K562 (cell line): Measurements from ENCODE around the gene PRDM10. TPM values are rescaled to one million over a fixed set of nuclear protein-coding genes. Genes with fewer than 3 reads are reported as not detected.
"Not testable (repeated sequence)": the region's sequence is repeated elsewhere in the genome, so short reads cannot be mapped to it uniquely, and the experiment has no call there.

Experiments used
- ATAC-seq: fragments of 200-7000 bp; cut with Tn5 transposase; 3 replicates; pipeline ENCODE4 v1.9.1; 2020; ENCODE audit warnings: moderate library complexity
- BruUV-seq: library from RNA; stranded (reverse); fragments of 400-500 nt; replicated peaks from 2 replicates; lab custom pipeline; 2021; lab: Mats Ljungman, UMichigan
- CTCF ChIA-PET: fragments of 300-600 bp; formaldehyde crosslinking; extraction: SDS; loops from one replicate; lab custom pipeline; 2021; ENCODE audit warnings: low intra/inter-chr PET ratio; lab: Yijun Ruan, JAX
- POLR2A ChIA-PET: fragments of 300-600, 350-650 bp; sonication (Branson Sonifier 250); formaldehyde crosslinking; extraction: SDS; loops from one replicate; lab custom pipeline; 2021; ENCODE audit warnings: antibody characterized with exemption, inconsistent platforms; lab: Yijun Ruan, JAX
- DNase-seq, 4 experiments: peaks; one replicate each; pipeline versions ENCODE4 v3.0.0 to v3.0.0-alpha.2; 2011 to 2018; ENCODE audit warnings: low spot score in 3 of 4, mixed read lengths in 3 of 4; ENCODE audit errors: extremely low read depth in 1 of 4
- FAIRE-seq: peaks from 2 replicates; lab custom pipeline; 2011; peaks lifted over from hg19 to GRCh38; lab: Jason Lieb, UNC
- H2AFZ ChIP-seq: 2 replicates; pipeline ENCODE4 v1.6.0; 2011; ENCODE audit warnings: low read depth, low read length, control low read depth, inconsistent platforms
- H3K27ac ChIP-seq: fragments of 200-600 bp; 3 replicates; pipeline ENCODE4 v1.8.0; 2011; ENCODE audit warnings: low read depth, mild to moderate bottlenecking, control low read depth, inconsistent platforms, low read length, moderate library complexity, mixed read lengths; ENCODE audit errors: extremely low read depth
- H3K27me3 ChIP-seq, 2 experiments: fragments of 300-600 bp in 1 of 2; 2 replicates in 1 of 2; 3 replicates in 1 of 2; pipeline versions ENCODE4 v1.6.0 to v1.8.0; 2011; ENCODE audit warnings: inconsistent platforms in 2 of 2, low read length in 2 of 2, mild to moderate bottlenecking in 1 of 2, mixed read lengths in 1 of 2, moderate library complexity in 1 of 2; ENCODE audit not compliant: control insufficient read depth in 2 of 2, insufficient read depth in 2 of 2
- H3K36me3 ChIP-seq: fragments of 300-600 bp; 3 replicates; pipeline ENCODE4 v1.8.0; 2011; ENCODE audit warnings: mild to moderate bottlenecking, low read length, inconsistent platforms; ENCODE audit not compliant: control insufficient read depth, insufficient read depth
- H3K4me1 ChIP-seq, 2 experiments: fragments of 200-600 bp in 1 of 2; replicated peaks in 1 of 2; 2 replicates in 1 of 2; 3 replicates in 1 of 2; pipeline versions ENCODE4 v1.5.1 to v1.8.0; 2011; ENCODE audit warnings: inconsistent platforms in 2 of 2, low read length in 2 of 2, mild to moderate bottlenecking in 1 of 2, mixed read lengths in 1 of 2, moderate library complexity in 1 of 2; ENCODE audit not compliant: control insufficient read depth in 2 of 2, insufficient read depth in 2 of 2
- H3K4me2 ChIP-seq: 2 replicates; pipeline ENCODE4 v1.6.1; 2011; ENCODE audit warnings: low read length, control low read depth, inconsistent platforms, mixed read lengths; ENCODE audit not compliant: insufficient read depth
- H3K4me3 ChIP-seq: fragments of 200-600 bp; sonication (generic), shearing (Covaris generic); 2 replicates; pipeline ENCODE4 v1.5.1; 2016; ENCODE audit warnings: control low read depth, inconsistent platforms
- H3K79me2 ChIP-seq: fragments of 200-600 bp; 3 replicates; pipeline ENCODE4 v1.8.0; 2011; ENCODE audit warnings: low read length, inconsistent platforms; ENCODE audit not compliant: control insufficient read depth, insufficient read depth
- H3K9ac ChIP-seq, 2 experiments: 2 replicates each; pipeline versions ENCODE4 v1.6.0 to v1.6.1; 2011; ENCODE audit warnings: low read depth in 2 of 2, low read length in 2 of 2, control low read depth in 1 of 2, inconsistent platforms in 1 of 2, mild to moderate bottlenecking in 1 of 2, mixed read lengths in 1 of 2; ENCODE audit not compliant: insufficient read depth in 1 of 2
- H3K9me1 ChIP-seq: one replicate; pipeline ENCODE4 v1.6.0; 2011; ENCODE audit warnings: inconsistent platforms, mild to moderate bottlenecking, low read length, moderate library complexity; ENCODE audit not compliant: control insufficient read depth, insufficient read depth
- H3K9me3 ChIP-seq: replicated peaks from 2 replicates; pipeline ENCODE4 v1.5.1; 2011; ENCODE audit warnings: low read depth, low read length, inconsistent platforms; ENCODE audit not compliant: control insufficient read depth, insufficient read depth
- H4K20me1 ChIP-seq: replicated peaks from 2 replicates; pipeline ENCODE4 v1.6.1; 2011; ENCODE audit warnings: low read length, inconsistent platforms, mixed read lengths; ENCODE audit not compliant: control insufficient read depth, insufficient read depth
- ATF7 ChIP-seq: fragments of 450-650 bp; IDR thresholded peaks from 2 replicates; pipeline ENCODE4 v1.7.1; 2014; ENCODE audit warnings: mild to moderate bottlenecking, moderate library complexity
- ZFP30 ChIP-seq: fragments of 250-450 bp; sonication (Bioruptor Pico); IDR thresholded peaks from 2 replicates; pipeline ENCODE4 v1.8.0; 2022; ENCODE audit warnings: moderate library complexity, mild to moderate bottlenecking, inconsistent platforms, borderline replicate concordance
- ZNF274 ChIP-seq: IDR thresholded peaks from 2 replicates; pipeline ENCODE4 v1.6.1; 2011; ENCODE audit warnings: low read depth, mild to moderate bottlenecking, low read length, moderate library complexity, borderline replicate concordance
- WGBS: fragments of 100-300 bp; shearing (Covaris generic); methylation state at CpG from one replicate; pipeline ENCODE4 v1.1.6; 2016; ENCODE audit warnings: low coverage, mixed read lengths; ENCODE audit not compliant: insufficient coverage; ENCODE audit errors: missing lambda C conversion rate; 5-methylcytosine and 5-hydroxymethylcytosine counted together
- in situ Hi-C: fragments of 300-500 bp; cut with MboI; formaldehyde crosslinking; loops from 4 replicates; pipeline ENCODE4 v1.15.0; 2018; ENCODE audit warnings: inconsistent platforms, mixed read lengths
- intact Hi-C: fragments of 100-400 bp; cut with micrococcal nuclease; formaldehyde crosslinking; loops from 2 replicates; pipeline ENCODE4 v1.14.2; 2022
- polyA plus RNA-seq, 8 experiments: library from polyadenylated mRNA; depleted of rRNA in 4 of 8; stranded (reverse) in 5 of 8; unstranded in 3 of 8; fragments of >200 nt; fragmentation: Nextera tagmentation in 2 of 8; fragmentation: Illumina TruSeq in 1 of 8; extraction: Ambion mirVana in 2 of 8; extraction: Trizol in 1 of 8; gene quantifications; 2 replicates each; pipeline versions ENCODE4 v1.2.1 to v1.2.3, GENCODE V29; 2011 to 2014; ENCODE audit warnings: inconsistent platforms in 1 of 8, missing spikeins in 1 of 8
- total RNA-seq, 7 experiments: library from RNA; depleted of rRNA in 6 of 7; stranded (reverse); fragments of >200 nt in 6 of 7; fragmentation: Illumina TruSeq in 2 of 7; extraction: Trizol in 2 of 7; gene quantifications; 2 replicates each; pipeline versions ENCODE4 v1.2.1 to v1.2.3, GENCODE V29; 2011 to 2021; ENCODE audit warnings: low replicate concordance in 1 of 7
- TF ChIP-seq, protein P1 (sequence below), 2 experiments: fragments of 450-650 bp; IDR thresholded peaks; 2 replicates each; pipeline ENCODE4 v1.6.1; 2016; ENCODE audit warnings: mild to moderate bottlenecking in 2 of 2, borderline replicate concordance in 1 of 2, low read depth in 1 of 2, moderate library complexity in 1 of 2
- TF ChIP-seq, protein P2 (sequence below): sonication (generic); formaldehyde crosslinking; IDR thresholded peaks from 2 replicates; pipeline ENCODE4 v1.8.1; 2023; ENCODE audit warnings: mild to moderate bottlenecking, missing genetic modification reagents
- TF ChIP-seq, protein P3 (sequence below): fragments of 450-650 bp; formaldehyde crosslinking; IDR thresholded peaks from 2 replicates; pipeline ENCODE4 v1.4.0; 2022; ENCODE audit warnings: mild to moderate bottlenecking, moderate library complexity

Gene PRDM10
- total and polyA plus RNA-seq, 9 of the 15 experiments (the other 6 are each of a cell fraction or from before 2014, with no cell fraction given), result 0.89 to 9.3 (median 4.5) TPM

DNA sequence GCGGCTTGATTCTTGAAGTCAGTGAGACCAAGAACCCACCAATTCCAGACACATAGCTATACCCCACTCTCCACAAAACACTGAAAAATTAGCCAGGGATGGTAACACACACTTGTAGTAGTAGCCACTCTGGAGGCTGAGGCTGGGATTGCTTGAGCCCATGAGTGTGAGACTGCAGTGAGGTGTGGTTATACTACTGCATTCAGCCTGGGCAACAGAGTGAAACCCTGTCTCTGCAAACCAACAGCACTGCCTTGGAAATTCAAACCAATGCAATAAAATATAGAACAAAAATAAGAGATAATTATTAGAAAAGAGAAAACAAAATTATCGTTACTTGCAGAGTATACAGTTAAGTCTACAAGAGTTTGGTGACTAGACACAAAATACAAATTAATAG, 20.2 kb upstream of the PRDM10 start (continued):
- TF ChIP-seq, protein P1, sequence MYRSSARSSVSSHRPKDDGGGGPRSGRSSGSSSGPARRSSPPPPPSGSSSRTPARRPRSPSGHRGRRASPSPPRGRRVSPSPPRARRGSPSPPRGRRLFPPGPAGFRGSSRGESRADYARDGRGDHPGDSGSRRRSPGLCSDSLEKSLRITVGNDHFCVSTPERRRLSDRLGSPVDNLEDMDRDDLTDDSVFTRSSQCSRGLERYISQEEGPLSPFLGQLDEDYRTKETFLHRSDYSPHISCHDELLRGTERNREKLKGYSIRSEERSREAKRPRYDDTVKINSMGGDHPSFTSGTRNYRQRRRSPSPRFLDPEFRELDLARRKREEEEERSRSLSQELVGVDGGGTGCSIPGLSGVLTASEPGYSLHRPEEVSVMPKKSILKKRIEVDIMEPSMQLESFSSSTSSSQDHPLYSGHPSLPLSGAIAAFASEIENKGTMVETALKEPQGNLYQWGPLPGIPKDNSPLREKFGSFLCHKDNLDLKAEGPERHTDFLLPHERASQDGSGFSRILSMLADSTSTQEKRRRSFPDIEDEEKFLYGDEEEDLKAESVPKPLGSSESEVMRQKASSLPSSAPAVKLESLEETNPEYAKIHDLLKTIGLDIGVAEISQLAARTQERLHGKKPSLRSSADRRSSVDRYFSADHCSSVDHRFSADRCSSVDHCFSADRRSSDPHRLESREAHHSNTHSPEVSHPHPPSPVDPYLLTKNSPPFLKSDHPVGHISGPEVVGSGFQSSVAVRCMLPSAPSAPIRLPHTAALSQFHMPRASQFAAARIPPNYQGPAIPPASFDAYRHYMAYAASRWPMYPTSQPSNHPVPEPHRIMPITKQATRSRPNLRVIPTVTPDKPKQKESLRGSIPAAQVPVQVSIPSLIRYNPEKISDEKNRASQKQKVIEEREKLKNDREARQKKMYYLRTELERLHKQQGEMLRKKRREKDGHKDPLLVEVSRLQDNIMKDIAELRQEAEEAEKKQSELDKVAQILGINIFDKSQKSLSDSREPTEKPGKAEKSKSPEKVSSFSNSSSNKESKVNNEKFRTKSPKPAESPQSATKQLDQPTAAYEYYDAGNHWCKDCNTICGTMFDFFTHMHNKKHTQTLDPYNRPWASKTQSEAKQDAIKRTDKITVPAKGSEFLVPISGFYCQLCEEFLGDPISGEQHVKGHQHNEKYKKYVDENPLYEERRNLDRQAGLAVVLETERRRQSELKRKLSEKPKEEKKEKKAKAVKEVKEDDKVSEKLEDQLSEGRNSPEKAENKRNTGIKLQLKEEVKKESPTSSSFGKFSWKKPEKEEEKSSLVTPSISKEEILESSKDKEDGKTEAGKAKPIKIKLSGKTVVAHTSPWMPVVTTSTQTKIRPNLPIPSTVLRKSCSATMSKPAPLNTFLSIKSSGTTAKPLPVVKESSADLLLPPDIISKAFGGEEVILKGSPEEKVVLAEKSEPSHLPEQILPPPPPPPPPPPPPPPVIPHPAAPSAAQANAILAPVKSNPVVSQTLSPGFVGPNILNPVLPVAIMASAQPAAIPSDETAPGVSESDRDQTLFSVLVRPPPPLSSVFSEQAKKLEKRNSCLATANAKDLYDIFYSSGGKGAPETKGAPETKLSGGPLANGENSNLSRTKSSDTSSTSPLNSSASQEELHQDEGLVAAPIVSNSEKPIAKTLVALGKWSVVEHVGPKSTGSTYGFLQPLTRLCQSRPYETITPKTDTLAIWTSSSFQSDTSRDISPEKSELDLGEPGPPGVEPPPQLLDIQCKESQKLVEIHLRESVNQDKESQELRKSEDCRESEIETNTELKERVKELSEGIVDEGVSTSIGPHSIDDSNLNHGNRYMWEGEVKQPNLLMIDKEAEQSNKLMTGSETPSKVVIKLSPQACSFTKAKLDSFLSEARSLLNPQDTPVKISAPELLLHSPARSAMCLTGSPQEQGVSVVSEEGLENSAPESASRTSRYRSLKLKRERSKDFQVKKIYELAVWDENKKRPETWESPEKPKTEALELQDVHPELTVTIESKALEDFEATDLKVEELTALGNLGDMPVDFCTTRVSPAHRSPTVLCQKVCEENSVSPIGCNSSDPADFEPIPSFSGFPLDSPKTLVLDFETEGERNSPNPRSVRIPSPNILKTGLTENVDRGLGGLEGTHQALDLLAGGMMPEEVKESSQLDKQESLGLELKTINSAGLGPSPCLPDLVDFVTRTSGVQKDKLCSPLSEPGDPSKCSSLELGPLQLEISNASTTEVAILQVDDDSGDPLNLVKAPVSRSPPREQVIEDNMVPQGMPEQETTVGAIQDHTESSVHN (IDR thresholded peaks at IDR 0.05; ENCODE audit: borderline replicate concordance in 1 of 2, low read depth in 1 of 2), result no peak
- no peak for TF ChIP-seq ZNF274
- TF ChIP-seq, protein P2, sequence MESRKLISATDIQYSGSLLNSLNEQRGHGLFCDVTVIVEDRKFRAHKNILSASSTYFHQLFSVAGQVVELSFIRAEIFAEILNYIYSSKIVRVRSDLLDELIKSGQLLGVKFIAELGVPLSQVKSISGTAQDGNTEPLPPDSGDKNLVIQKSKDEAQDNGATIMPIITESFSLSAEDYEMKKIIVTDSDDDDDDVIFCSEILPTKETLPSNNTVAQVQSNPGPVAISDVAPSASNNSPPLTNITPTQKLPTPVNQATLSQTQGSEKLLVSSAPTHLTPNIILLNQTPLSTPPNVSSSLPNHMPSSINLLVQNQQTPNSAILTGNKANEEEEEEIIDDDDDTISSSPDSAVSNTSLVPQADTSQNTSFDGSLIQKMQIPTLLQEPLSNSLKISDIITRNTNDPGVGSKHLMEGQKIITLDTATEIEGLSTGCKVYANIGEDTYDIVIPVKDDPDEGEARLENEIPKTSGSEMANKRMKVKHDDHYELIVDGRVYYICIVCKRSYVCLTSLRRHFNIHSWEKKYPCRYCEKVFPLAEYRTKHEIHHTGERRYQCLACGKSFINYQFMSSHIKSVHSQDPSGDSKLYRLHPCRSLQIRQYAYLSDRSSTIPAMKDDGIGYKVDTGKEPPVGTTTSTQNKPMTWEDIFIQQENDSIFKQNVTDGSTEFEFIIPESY (CRISPR knock-in tag), result no peak
- no peak for TF ChIP-seq ZFP30 (CRISPR knock-in tag)
- TF ChIP-seq, protein P3, sequence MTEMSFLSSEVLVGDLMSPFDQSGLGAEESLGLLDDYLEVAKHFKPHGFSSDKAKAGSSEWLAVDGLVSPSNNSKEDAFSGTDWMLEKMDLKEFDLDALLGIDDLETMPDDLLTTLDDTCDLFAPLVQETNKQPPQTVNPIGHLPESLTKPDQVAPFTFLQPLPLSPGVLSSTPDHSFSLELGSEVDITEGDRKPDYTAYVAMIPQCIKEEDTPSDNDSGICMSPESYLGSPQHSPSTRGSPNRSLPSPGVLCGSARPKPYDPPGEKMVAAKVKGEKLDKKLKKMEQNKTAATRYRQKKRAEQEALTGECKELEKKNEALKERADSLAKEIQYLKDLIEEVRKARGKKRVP (CRISPR knock-in tag), result no peak
- no peak for TF ChIP-seq ATF7

DNA sequence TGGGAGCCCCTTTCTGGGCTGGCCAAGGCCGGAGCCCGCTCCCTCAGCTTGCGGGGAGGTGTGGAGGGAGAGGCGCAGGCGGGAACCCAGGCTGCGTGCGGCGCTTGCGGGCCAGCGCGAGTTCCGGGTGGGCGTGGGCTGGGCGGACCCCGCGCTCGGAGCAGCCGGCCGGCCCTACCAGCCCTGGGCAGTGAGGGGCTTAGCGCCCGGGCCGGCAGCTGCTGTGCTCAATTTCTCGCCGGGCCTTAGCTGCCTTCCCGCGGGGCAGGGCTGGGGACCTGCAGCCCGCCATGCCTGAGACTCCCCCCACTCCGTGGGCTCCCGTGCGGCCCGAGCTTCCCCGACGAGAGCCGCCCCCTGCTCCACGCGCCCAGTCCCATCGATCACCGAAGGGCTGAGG, 19.0 kb upstream of the PRDM10 start:
- H3K4me2 ChIP-seq, DNase-seq, H3K9me3 ChIP-seq, intact Hi-C loops, H4K20me1 ChIP-seq, H3K4me3 ChIP-seq, H3K79me2 ChIP-seq, H3K9me1 ChIP-seq, H3K27me3 ChIP-seq, ATAC-seq, H3K27ac ChIP-seq, H3K9ac ChIP-seq, FAIRE-seq, H3K36me3 ChIP-seq, CTCF ChIA-PET, H3K4me1 ChIP-seq, POLR2A ChIA-PET, in situ Hi-C loops, H2AFZ ChIP-seq, BruUV-seq: not testable (repeated sequence)
- 90% methylated on average over 2 of the region's 38 CpGs for WGBS
